ENCODE results near the gene GEMIN5.
"Not testable (repeated sequence)": the region's sequence is repeated elsewhere in the genome, so short reads cannot be mapped to it uniquely, and the experiment has no call there.

- TF ChIP-seq JUND (CRISPR knock-in tag; IDR thresholded peaks at IDR 0.05); CBX2 (IDR thresholded peaks at IDR 0.05; ENCODE audit: low read depth, low read length); CBX2 (CRISPR knock-in tag; IDR thresholded peaks at IDR 0.05; ENCODE audit: low read depth); MXD1 (CRISPR knock-in tag; IDR thresholded peaks at IDR 0.05); KDM5B (CRISPR knock-in tag; IDR thresholded peaks at IDR 0.05; ENCODE audit: borderline replicate concordance); NFYB (CRISPR knock-in tag; IDR thresholded peaks at IDR 0.05); SMAD1 (CRISPR knock-in tag; IDR thresholded peaks at IDR 0.05; ENCODE audit: borderline replicate concordance, low read depth); MXI1 (IDR thresholded peaks at IDR 0.05; ENCODE audit: borderline replicate concordance, low read depth, low read length); POLR2A (IDR thresholded peaks at IDR 0.05; ENCODE audit: insufficient read depth in 1 of 2, low read depth in 2 of 2, low read length in 2 of 2); ZKSCAN8 (CRISPR knock-in tag; IDR thresholded peaks at IDR 0.05; ENCODE audit: borderline replicate concordance); NR2C2 (CRISPR knock-in tag; IDR thresholded peaks at IDR 0.05; ENCODE audit: borderline replicate concordance); POLR2AphosphoS5 (IDR thresholded peaks at IDR 0.05; ENCODE audit: low read depth, low read length): not testable (repeated sequence)
- TF ChIP-seq, protein P1, sequence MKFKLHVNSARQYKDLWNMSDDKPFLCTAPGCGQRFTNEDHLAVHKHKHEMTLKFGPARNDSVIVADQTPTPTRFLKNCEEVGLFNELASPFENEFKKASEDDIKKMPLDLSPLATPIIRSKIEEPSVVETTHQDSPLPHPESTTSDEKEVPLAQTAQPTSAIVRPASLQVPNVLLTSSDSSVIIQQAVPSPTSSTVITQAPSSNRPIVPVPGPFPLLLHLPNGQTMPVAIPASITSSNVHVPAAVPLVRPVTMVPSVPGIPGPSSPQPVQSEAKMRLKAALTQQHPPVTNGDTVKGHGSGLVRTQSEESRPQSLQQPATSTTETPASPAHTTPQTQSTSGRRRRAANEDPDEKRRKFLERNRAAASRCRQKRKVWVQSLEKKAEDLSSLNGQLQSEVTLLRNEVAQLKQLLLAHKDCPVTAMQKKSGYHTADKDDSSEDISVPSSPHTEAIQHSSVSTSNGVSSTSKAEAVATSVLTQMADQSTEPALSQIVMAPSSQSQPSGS (CRISPR knock-in tag; IDR thresholded peaks at IDR 0.05): not testable (repeated sequence)
Observed at GRCh38 chr5:154905601-154906000, 32.4 kb downstream of the GEMIN5 start.

All from HepG2 (cell line).